Measurements from ENCODE around the gene EML1.

- TF ChIP-seq POLR2AphosphoS5 (IDR thresholded peaks at IDR 0.05) (no peak), CTCF (IDR thresholded peaks at IDR 0.05) (no peak)
These were observed 45.5 kb upstream of the EML1 start for GRCh38 chr14:99747582-99748330.

Data from stomach (tissue), 4 donors.